Hypothalamus (tissue), 51 donors: ENCODE measurements around the gene CROCC2.

Experiments used
- DNase-seq, 51 donors: peaks; one replicate each; lab custom pipeline; 2025; lab: John Stamatoyannopoulos, UW

The CROCC2 gene

DNA sequence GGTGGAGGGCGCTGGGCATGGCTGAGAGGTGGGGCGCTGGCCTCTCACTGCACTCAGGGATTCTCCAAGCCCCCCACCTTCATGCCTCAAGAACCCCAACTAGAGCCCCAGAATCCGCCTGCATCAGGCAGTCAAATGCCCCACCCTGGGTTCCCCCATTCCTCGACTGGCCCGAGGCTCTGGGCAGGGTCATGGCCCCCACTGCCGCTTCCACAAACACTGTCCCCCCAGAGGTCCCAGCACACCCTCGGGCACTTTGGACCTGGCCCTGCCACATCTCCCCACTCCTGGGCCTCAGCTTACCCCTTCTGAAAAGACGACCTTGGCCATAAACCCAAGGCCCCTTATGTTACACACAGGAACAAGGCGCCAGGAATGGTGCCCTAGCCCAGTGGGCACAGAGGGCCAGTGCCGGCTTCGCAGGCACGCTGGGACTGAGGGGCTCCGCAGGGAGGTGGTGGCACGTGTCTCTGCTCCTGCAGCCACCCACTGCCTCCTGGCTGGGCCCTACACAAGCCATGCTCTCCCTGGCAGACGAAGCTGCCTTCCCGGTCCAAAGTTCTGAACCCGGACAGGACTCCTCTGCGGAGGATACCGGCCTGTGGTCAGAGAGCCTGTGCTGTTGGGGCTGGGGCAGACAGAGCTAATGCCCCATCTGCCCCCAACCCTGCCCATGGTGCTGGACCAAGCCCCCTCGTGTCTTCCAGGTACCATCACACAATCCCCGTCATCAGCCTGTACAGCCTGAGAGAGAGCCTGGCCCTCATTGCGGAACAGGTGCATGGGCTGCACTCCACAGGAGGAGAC is 30.7 kb upstream of the CROCC2 start:
- DNase-seq = no peak

- DNase-seq = no peak
Observed at GRCh38 chr2:240876035-240876474, 30.1 kb upstream of the CROCC2 start.

GRCh38 chr2:240876475-240877251 is 29.5 kb upstream of the CROCC2 start:
- DNase-seq = no peak

DNA sequence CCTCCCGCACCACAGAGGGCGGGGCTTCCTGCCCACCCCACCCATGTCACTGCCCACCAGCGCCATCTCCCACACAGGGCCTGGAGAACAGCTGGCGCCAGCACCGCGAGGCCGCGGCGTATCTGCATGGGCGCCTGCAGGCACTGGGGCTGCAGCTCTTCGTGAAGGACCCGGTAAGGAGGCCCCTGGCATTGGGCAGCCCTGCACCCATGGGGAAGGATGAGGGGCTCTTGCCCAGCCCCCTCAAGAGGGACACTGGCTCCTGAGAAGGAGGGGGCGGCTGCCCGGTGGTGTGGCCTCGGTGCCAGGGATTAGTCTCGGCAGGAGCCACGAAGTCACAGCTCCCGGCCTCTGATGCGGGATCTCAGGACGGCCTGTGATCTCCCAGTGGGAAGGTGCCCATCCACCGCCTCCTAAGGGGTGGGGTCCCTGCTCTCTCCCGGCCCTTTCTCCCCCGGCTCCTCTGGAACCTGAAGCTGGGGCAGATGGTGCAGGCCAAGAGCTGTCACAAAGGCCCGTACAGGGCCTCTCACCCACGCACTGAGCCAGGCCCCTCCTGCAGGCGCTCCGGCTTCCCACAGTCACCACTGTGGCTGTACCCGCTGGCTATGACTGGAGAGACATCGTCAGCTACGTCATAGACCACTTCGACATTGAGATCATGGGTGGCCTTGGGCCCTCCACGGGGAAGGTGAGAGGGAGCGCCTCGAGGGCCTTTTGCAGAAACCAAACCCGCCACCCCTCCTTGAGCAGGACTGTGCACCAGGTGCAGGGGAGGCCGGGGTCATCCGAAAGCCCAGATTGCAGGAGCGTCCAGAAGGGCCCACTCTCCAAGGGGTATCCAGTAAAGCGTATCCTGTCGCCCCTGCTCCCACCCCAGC is 28.4 kb upstream of the CROCC2 start:
- DNase-seq = no peak

GRCh38 chr2:240878341-240878936 is 27.7 kb upstream of the CROCC2 start:
- no peak for DNase-seq

DNA sequence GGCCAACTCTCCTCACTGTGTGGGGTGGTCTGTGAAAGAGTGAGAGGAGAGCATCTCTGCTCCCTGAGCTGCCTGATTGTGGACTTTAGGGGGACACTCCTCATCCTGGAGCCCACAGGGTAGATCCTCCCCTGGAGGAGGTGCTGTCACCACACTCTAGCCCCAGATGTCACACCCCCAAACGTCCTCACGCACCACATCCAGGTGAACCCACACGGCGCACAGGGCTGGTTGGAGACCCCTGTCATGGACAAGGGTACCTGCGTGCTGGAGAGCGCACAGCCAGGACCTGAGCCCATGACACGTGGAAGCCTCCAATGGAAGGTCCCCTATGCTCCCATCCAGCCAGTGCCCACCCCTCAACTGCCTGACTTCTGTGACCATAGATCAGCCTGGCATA is 27.0 kb upstream of the CROCC2 start:
- DNase-seq = no peak

DNA sequence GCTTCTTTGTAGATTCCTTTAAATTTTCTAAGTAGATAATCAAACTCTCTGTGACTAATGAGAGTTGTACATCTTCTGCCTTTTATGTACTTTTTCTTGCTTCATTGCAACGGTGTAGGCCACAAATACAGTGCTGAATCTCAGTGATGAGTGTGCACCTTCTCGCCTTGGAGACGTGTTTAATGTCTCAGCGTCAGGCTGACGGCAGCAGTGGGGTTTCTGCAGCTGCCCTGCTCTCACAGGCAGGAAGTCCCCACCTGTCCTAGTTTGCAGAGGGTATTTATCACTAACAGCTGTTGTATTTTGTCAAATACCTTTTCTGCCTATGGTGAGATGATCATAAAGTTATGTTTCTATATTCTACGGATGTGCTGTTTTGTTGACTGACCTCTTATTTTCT is 24.2 kb upstream of the CROCC2 start:
- DNase-seq = no peak

DNA sequence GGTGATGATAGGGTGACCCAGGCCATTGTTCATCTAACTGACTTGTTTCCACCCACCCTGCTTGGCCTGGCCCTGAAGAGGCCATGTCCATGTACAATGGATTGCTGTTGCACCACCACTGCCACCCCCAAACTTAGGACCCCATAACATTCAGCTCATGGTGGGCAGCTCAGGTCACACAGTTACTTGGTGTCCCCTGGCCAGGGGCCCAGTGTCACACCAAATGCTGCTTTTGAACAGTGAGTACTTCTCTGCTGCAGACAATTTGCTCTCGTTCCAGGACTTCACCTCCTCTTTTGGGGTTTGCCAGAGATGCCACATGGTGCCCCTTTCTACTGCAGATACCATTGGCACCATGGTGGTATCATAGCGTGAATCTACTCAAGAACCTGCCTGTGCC is 21.9 kb upstream of the CROCC2 start:
- DNase-seq = no peak

DNA sequence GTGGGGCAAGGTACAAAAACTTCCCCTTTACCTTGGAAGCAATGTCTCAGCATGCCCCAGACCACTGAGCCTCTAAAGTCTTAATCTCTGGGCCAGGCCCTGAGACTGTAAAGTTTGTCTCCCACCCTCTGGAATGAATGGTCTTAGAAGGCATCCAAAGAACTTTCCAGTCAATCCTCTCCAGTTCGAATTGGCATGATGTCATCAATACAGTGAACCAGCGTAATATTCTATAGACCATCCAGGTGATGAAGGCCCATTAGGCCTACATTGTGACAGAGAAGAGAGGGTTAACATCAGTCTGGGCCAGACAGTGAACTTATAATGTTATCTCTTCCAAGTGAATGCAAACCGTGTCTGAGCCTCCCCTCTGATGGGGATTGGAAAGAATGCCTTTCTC is 21.4 kb upstream of the CROCC2 start:
- no peak for DNase-seq

- no peak for DNase-seq
Observed at GRCh38 chr2:240885566-240885965, 20.6 kb upstream of the CROCC2 start.

GRCh38 chr2:240886023-240886565 is 20.0 kb upstream of the CROCC2 start:
- DNase-seq = no peak

- no peak for DNase-seq
Observed at GRCh38 chr2:240886678-240887609, 19.2 kb upstream of the CROCC2 start.

DNA sequence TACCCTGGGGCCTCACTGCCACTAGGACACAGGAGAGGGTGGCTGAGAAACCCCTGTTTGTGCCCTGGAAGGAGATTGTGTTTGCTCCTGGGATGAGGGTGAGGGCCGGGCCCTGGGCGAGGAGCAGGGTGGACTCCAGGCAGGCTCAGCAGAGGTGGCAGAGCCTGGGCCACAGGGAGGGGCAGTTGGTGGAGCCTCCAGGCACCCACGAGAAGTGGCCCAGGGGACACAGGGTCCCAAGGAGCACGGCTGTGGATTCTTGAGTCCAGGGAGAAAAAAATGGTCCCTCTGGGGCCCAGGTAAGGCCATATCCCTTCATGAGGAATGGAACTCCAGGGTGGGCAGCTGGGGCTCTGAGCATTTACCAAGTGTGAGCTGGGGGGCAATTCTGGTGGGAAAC is 18.5 kb upstream of the CROCC2 start:
- no peak for DNase-seq

GRCh38 chr2:240888130-240888889 is 17.8 kb upstream of the CROCC2 start:
- DNase-seq = no peak

- DNase-seq = no peak
Observed at GRCh38 chr2:240888890-240889573, 17.1 kb upstream of the CROCC2 start.

- no peak for DNase-seq
Observed at GRCh38 chr2:240889601-240890560, 16.3 kb upstream of the CROCC2 start.

GRCh38 chr2:240890691-240891090 is 15.4 kb upstream of the CROCC2 start:
- DNase-seq = no peak
